HG02884 (cell line): ENCODE data around the gene ILDR2.
A peak's percentile ranks its signal among the peaks of the same experiment; 100 is the strongest.
"Not testable (repeated sequence)": the region's sequence is repeated elsewhere in the genome, so short reads cannot be mapped to it uniquely, and the experiment has no call there.

Experiments
- ATAC-seq: cut with Tn5 transposase; IDR thresholded peaks from one replicate; pipeline ENCODE4 v1.9.1; 2021; ENCODE audit warnings: mild to moderate bottlenecking, moderate library complexity; ENCODE audit not compliant: unreplicated experiment

ILDR2 gene

GRCh38 chr1:166895766-166896165 is 79.6 kb downstream of the ILDR2 start:
- ATAC-seq = no peak

DNA sequence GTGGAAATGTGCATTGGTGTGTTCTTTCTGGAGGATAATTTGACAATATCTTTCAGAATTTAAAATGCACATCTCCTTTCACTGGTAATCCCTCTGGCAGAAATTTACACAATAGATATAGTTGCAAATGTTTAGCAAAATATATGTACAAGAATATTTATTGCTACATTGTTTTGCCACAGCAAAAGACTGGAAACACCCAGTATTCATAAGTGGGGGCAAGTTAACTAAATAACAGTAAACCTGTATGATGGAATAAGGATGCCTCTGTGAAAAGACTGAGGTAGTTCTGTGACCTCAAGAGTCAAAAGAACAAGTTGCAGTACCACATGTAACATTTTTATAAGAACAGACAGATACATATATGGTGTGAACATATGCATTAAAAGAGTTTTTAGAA is 85.6 kb downstream of the ILDR2 start:
- no peak for ATAC-seq

- no peak for ATAC-seq
Measured at GRCh38 chr1:166888373-166889111, 86.8 kb downstream of the ILDR2 start.

- no peak for ATAC-seq
Measured at GRCh38 chr1:166884971-166885370, 90.4 kb downstream of the ILDR2 start.

DNA sequence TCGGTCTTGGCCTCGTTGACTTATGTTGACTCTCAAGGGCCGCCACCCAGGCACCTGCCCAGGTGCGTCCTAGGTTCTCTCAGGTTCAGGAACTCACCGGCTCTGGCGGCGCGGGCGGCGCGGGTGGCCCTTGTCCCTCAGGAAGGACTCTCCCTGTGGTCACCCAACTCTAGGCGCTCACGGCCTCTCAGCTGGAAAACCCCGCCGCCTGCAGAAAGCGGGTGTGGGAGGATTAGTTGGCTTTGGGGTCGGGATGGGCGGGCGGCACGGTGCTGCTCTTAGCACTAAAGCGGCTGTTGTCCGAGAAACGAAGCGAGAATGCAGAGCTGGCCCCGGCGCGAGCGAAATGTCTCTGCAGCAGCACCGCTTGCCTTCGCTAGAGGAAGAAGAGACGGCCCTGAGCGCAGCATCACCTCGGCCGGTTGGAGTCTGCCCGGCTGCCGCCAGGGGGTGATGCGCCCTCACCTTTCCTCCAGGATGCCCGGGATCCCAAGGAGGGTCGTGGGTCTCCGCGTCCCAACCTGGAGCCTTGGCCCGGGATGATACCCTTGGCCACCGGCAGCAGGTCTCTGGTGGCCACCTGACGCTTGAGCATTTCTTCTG is 91.2 kb downstream of the ILDR2 start:
- ATAC-seq = peak; percentile 54

GRCh38 chr1:166882893-166883292 is 92.4 kb downstream of the ILDR2 start:
- ATAC-seq = no peak

DNA sequence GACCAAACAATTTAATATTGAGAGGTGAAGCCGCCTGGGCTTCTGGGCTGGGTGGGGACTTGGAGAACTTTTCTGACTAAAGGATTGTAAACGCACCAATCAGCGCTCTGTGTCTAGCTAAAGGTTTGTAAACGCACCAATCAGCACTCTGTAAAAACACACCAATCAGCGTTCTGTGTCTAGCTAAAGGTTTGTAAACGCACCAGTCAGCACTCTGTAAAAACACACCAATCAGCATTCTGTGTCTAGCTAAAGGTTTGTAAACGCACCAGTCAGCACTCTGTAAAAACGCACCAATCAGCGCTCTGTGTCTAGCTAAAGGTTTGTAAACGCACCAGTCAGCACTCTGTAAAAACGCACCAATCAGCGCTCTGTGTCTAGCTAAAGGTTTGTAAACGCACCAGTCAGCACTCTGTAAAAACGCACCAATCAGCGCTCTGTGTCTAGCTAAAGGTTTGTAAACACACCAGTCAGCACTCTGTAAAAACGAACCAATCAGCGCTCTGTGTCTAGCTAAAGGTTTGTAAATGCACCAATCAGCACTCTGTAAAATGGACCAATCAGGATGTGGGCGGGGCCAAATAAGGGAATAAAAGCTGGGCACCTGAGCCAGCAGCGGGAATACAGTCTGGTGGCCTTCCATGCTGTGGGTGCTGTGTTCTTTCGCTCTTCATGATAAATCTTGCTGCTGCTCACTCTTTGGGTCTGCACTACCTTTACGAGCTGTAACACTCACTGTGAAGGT is 97.0 kb downstream of the ILDR2 start:
- ATAC-seq = not testable (repeated sequence)

DNA sequence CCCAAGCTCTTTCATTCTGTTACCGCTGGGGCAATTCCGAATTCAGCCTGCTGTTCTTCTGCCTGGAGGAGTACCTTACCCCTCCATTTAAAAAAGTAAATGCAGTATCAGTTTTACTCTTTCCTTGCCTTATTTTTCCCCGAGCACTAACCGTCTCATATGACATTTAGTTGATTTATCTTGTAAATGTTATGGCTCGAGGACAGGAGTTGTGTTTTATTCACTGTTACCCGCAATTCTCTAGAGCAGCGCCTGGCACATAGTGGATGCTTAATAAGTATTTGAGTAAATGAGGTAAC is 98.9 kb downstream of the ILDR2 start:
- ATAC-seq = no peak

GRCh38 chr1:166875734-166876539 is 99.4 kb downstream of the ILDR2 start, which contains the start of gene TADA1:
Gene TADA1 (minus strand): TSS chr1:166876264. CDS start chr1:166876233, 31 bp downstream.
- peak; percentile 88 for ATAC-seq

DNA sequence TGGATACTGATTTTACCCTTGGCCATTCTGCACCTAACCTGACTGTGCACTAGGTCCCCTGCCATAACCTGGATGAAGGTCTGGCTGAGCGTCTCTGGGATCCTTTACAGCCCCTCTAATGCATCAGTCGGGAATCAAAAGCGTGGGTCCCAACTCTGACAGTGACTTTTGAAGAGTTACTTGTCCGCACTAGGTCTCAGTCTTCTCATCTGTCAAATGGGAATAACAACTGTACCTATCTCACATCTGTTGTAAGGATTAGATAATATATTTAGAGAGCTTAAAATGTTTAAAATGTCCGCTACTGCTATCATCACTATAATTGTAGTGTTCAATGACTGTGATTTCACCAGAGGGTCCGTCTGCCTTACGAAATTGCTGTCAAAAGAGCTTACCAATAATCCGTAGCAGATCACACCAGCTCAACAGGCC is 100.0 kb downstream of the ILDR2 start:
- ATAC-seq = no peak

- no peak for ATAC-seq
Measured at GRCh38 chr1:166874464-166874863, 100.9 kb downstream of the ILDR2 start.

GRCh38 chr1:166870584-166870983 is 104.8 kb downstream of the ILDR2 start:
- ATAC-seq = no peak

- no peak for ATAC-seq
Measured at GRCh38 chr1:166869318-166870099, 105.8 kb downstream of the ILDR2 start.

DNA sequence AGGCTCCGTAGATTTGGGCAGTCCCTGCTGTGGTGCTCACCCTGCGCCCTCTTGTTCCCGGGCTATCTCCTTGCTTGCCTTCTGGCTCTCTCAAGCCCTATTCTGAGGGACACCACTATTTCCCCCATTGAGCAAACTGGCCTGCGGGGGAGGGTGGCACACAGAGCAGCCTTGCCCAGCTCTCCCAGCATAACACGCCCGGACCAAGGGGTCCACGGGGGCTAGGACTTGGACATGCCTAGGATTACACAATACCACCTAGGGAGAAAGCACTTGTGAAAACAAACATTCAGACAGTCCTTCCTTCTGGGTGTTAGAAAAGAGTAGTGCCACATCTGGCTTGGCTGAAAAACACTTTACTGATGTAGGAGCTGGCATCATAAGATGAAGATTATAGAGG is 106.7 kb downstream of the ILDR2 start:
- ATAC-seq = no peak

- ATAC-seq = no peak
Measured at GRCh38 chr1:166865926-166866325, 109.4 kb downstream of the ILDR2 start.

DNA sequence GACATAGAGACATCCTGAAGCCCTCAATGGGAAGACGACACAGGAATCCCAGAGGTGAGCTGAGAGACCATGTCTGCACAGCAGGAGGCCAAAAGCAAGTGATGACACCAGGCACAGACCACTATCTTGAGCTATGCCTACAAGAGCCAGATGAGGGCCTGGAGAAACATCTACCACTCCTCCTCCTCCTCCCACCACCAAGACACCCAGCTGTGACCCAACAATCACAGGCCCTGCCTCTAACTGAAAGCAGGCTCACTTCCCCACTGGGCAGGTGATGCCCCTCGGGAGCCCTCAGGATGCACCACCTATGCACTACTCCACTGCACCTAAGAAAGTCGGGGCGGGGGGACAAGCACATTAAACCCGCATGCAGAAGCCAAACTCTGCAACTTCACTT is 115.7 kb downstream of the ILDR2 start:
- no peak for ATAC-seq

DNA sequence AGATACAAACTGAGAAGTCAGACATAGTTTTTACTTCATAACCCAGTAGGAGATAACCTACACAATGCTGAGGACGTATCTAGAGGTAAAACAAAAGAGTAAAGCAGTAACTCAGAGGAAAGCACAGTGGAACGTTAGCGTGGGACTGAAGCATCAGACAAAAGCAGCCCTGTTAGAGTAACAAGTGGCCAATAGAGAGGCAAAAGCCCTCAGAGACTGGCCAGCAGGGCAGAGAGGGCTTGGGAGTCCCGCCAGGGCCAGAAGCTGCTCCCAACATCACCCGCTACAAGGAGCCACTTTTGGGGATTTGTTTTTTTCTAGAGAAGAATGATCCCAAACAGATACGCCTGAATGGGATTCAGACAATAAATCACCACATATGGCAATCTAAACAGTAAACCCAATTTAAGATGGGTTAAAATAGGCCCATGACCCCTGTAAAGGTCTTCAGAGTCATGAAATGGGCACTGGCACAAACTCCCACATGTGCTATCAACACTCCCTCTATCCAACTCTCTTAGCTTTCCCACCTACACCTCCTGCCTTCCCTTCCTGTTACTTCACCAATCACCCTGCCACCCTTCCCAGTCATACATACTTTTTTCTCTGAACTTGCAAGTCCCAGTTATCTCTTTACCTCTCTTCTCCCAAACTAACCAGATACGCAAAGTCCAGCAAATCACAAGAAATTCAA is 116.5 kb downstream of the ILDR2 start:
- ATAC-seq = no peak
